TTC549 (cell line): ENCODE results near the gene TSNAX.
"Not testable (repeated sequence)": the region's sequence is repeated elsewhere in the genome, so short reads cannot be mapped to it uniquely, and the experiment has no call there.

Experiments used
- FAIRE-seq: peaks from 2 replicates; lab custom pipeline; 2012; peaks lifted over from hg19 to GRCh38; lab: Jason Lieb, UNC

Gene TSNAX

DNA sequence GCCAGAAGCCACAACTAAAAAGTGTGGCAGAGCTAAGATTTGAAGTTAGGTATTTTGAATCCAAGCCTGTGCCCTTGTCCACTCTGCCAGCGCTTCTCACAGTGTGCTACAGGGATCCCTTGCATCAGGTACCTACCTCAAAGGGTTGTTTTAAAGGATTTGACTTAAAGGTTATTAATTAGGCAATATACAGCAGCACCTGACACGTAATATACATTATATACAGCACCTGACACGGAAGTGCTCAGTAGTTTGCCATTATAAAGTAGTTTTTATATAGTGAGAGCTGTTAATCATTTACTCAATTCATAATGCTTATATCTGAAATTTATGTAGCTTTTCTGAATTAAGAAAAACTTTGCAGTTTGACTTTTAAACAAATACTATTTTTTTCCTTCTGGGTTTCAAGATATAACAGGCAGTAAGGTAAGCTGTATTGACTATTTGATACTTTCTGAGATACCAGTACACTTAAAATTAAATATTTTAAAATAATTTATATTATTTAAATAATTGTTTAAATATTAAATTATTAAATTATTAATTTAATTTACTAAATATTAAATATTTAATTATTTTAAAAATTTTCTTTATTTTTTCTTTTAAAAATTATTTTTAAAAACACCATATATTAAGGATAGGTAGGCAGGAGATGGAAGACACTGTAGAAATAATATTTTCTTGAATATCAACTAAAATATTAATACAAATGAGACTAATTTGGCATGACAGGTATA is 33.3 kb downstream of the TSNAX start:
- FAIRE-seq = peak; percentile 99

DNA sequence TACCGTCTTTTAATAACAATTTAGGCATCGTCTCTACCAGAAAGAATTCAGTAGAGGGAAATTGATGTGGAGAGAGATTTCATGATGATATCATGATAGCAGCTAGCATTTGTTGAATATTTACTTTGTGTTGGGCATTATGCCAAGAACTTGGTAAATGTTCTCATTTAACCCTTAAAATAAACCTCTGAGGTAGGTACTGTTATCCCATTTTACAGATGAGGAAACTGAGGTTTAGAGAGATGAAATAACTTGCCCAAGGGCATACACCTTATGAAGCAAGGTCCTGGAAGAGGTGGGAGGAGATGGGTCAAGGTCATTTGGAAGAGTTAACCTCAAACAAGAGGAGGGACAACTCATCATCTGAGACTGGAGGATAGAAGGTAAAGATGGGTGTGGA is 34.8 kb downstream of the TSNAX start:
- FAIRE-seq = no peak

DNA sequence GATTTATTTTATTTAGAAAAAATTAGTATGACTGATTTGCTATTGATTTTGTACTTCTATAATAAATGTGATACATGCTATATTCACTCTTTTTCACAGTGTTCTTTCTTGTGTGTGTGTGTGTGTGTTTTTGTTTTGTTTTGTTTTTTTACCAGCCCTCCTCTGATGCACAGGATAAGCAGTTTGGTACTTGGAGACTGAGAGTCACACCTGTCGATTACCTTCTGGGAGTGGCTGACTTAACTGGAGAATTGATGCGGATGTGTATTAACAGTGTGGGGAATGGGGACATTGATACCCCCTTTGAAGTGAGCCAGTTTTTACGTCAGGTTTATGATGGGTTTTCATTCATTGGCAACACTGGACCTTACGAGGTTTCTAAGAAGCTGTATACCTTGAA is 35.9 kb downstream of the TSNAX start:
- FAIRE-seq = no peak

DNA sequence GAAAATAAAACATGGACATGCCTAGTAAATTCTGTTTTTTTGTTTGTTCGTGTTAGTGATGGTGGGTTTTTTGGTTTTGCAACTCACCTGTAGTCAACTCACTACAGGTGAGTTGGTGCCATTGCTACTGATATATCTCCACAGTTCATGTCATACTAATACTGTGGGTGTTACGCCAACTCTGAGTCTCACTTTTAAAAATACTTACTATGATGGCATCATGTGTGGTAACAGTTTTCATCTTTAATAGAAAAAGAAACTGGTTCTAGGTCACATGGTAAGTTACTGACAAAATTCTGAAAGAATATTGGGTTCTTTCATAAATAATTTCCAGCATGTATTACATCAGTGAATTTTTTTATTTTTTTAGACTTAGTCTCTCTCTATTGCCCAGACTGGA is 38.0 kb downstream of the TSNAX start:
- FAIRE-seq = no peak

DNA sequence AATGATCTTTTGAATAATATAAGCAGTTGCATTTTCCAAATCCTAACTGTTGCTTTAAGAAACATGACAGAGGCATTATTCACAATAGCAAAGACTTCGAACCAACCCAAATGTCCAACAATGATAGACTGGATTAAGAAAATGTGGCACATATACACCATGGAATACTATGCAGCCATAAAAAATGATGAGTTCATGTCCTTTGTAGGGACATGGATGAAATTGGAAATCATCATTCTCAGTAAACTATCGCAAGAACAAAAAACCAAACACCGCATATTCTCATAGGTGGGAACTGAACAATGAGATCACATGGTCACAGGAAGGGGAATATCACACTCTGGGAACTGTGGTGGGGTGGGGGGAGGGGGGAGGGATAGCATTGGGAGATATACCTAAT is 41.8 kb downstream of the TSNAX start:
- FAIRE-seq = not testable (repeated sequence)

DNA sequence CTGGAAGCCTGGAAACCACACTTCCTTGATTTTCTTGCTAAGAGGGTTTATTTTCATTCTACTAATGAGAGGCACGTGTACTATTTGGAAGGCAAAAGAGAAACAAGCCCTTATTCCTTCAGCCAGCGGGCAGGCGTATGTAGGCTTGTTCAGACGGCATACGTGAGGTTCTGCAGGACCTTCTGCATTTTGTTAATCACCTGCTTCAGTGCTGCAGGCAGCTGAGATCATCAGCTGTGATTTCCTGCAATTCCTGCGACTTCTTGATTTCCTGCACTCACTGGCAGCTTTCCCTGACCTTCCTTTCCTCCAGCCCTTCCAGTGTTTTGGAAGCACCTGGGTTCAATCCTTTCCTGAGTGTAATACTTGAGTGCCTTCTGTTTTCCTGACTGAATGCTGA is 43.4 kb downstream of the TSNAX start:
- FAIRE-seq = no peak

DNA sequence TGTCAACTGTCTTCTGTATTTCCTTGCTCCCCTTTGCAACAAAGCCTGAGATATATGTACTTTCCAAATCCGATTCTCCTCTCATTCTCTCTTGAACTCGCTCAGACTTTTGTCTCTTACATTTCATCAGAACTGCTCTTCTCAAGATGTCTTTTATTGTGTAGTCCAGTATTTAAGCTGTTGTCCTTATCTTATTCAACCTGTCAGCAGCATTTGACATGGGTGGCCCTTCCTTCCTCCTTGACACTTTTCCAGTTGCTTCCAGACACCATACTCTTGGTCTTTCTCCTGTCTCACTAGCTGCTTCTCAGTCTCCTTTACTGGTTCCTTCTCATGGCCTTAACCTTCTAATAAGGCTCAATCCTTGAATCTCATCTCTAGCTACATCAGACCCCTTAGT is 47.0 kb downstream of the TSNAX start:
- FAIRE-seq = no peak

DNA sequence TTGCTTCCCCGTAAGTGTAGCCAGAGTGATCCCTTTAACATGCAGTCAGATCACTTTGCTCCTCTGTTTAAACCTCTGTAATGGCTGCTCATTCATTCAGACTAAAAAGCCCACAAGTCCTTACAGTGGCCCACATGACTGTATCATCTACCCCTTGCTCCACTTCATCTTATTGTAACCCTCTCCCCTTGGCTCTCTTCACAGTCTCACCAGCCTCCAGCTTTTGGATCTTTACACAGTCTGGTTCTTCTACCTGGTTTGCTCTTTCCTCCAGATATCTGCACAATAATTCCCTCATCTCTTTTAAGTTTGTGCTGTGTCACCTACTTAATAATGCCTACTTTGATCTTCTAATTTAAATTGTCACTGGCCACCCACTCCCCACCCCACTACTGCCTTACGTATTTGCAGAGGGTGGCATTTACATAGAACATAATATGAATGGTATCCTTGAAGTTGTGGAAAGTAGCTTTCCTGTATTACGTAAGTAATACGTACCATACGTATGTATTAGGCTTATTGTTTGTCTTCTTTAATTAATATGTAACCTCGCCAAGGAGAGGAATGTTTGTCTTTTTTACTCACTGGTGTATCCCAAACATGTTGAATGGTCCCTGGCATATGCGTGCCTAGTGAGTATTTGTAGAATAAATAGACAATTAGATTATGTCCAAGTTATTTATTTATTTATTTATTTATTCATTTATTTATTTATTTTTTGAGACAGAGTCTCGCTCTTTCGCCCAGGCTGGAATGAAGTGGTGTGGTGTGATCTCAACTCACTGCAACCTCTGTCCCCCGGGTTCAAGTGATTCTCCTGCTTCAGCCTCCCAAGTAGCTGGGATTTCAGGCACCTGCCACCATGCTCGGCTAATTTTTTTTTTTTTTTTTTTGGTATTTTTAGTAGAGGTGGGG is 48.6 kb downstream of the TSNAX start:
- no peak for FAIRE-seq

DNA sequence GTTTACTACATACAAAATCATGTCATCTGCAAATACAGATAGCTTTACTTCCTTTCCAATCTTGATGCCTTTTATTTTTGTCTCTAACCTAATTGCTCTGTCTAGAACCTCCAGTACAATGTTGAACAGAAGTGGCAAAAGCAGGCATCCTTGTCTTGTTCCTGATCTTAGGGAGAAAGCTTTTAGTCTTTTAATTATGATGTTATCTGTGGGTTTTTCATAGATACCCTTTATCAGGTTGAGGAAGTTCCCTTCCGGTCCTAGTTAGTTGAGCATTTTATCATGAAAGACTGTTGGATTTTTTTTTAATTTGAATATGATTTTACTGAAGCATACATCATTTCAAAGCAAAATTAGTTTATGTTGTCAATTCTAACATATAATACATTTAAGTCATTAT is 52.4 kb downstream of the TSNAX start:
- FAIRE-seq = no peak

DNA sequence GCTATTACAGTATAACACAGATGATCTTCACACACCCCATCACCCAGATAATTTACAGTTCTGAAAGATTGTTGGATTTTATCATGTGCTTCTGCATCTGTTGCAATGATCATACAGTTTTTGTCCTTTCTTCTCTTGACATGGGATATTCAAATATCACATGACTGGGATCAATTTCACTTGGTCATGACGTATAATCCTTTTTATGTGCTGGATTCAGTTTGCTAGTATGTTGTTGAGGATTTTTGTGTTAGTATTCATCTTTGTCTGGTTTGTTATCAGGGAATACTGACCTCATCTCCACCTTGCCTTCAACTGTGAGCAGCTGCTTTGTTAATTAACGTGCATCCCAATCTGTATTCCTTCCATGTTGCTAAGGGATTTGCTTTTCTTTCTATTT is 53.4 kb downstream of the TSNAX start:
- FAIRE-seq = no peak

DNA sequence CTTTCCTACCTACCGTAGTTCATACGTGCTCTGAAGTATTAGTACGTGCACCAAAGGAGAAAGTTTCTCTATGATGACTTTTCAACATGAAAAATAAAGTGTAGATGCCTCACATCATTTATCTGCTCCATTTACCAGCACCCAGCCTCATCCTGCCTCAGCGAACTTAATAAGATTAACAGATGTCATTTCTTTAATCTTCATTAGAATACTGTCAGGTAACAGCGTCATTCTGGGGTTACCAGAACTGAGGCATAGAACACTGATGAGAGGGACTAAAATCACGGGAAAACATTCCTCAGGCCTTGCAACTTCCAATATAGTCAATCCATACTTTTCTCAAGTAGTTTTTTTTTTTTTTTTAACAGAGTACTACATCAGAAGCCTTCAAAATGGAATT is 54.9 kb downstream of the TSNAX start:
- FAIRE-seq = no peak

DNA sequence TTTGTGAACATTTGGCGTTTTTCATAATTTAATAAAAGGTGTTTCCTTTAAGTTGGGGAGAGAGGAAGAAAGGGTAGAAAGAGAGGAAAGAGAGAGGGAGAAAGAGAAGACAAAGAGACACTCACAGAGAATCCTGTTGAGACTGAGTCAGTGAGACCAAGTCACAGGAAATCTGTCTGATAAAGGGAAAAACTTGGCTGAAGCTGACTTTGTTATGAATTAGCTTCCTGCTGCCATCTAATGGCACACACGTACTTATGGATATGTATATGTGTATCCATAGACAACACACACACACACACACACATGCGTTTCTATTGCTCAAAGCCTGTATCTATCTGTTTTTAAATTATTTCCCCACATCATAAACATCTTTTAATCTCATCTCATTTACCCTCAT is 55.6 kb downstream of the TSNAX start:
- FAIRE-seq = peak; percentile 73

DNA sequence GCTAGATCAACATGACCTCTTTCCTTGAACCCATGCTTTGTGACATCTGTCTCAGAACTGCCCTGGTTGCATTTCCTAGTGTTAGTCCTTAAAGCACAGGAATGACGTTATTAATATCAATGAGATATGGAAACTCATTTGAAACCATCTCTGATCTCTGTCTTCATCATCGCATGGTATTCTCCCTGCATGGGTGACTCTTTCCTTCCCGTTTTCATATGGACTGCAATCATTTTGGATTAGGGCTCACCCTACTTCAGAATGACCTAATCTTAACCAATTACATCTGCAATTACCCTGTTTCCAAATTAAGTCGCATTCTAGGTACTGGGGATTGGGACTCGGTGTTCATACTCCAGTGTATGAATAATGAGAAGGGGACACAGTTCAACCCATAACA is 56.5 kb downstream of the TSNAX start:
- FAIRE-seq = no peak

DNA sequence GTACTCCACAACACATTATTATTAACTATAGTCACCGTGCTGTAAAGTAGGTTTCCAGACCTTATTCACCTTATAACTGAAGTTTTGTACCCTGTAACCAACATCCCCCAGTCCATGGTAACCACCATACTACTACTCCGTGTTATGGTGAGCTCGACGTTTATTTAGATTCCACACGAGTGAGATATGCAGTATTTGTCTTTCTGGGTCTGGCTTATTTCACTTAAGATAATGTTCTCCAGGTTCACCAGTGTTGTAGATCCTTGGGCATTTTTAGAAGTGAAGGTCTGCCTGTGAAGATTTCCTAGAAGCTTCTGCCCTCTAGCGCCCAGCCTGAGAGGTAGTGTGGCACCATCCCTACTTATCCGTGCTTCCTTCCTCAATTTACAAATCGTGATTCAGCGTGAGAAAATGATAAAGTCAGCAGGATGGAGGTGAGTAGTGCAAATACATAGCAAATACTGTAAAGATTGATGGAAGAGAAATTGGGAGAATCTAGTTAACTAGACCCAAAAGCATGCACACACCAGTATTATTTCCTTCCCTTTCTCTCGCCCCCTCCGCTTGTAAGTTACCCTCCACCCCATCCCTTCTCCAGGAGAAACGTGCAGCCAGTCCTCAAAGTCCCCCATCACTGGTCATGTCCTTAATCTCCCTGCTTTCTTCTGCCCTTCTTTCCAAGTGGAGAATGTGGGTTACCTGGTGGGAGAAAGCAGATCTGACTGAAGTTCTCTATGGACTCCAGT is 62.2 kb downstream of the TSNAX start:
- peak; percentile 91 for FAIRE-seq

DNA sequence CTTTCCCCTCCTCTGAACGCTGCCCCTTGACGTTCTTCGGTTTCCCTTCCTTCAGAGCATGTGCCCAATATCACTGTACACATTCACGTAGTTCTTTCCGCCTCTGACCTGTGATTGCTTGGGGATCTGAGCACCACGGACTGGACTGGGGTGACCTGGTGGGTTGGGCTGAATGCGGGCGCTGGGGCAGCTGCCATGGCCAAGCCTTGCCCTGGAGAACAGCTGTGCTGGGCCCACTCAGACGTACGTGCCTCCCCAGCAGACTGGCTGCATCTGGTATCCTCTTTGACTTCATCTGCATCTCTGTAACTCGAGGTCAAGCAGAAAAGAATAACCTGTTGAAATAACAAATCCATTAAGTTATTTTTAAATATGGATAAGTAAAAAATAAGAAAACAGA is 63.0 kb downstream of the TSNAX start:
- FAIRE-seq = no peak

DNA sequence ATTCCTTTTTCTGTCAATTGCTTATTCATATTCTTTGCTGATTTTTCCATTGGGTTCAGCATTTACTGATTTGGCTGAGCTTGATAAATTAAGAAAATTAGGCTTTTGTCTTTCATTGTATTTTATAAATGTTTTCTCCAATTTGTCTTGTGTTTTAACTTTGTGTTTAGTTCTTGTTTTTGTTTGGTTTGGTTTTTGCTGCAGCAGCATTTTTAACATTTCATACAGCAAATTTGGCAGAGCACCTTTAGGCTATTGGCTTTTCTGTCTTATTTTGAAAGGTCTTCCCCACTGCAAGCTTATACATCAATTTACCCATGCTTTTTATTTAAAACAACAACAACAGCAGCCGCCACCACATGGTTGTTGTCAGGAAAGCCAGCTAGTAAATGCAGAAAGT is 64.3 kb downstream of the TSNAX start:
- FAIRE-seq = no peak

DNA sequence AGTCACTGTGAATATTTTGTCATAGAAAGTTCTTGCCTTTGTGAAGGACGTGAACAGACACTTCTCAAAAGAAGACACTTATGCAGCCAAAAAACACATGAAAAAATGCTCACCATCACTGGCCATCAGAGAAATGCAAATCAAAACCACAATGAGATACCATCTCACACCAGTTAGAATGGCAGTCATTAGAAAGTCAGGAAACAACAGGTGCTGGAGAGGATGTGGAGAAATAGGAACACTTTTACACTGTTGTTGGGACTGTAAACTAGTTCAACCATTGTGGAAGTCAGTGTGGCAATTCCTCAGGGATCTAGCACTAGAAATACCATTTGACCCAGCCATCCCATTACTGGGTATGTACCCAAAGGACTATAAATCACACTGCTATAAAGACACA is 64.8 kb downstream of the TSNAX start:
- FAIRE-seq = not testable (repeated sequence)

DNA sequence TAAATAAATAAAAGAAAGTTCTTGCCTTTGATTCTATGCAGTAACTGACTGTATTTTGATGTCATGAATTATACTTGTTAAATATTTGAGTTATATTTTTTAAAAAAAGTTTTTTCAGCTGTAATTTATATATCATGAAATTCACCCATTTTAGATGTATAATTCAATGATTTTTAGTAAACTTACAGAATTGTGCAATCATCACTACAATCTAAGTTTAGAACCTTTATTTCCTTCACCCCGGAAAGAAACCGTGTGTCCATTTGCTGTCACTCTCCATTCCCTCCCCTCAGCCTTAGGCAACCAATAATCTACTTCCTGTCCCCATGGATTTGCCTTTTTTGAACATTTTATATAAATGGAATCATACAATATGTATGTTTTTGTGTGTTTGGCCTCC is 65.7 kb downstream of the TSNAX start:
- FAIRE-seq = no peak

DNA sequence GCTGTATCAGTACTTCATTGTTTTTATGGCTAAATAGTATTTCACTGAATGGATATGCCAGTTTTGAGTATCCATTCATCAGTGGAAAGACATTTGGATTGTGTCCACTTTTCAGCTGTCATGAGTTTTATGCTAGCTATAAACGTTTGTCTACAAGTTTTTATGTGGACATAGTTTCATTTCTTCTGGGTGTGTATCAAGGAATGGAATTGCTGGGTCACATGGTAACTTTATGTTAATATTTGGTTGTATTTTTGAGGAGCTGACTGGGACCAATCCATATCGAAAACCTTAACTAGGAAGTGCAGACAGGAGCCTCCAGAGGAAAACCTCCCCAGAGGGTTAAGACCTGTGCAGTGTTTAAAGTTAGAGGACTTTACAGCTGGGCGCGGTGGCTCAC is 66.3 kb downstream of the TSNAX start:
- no peak for FAIRE-seq

DNA sequence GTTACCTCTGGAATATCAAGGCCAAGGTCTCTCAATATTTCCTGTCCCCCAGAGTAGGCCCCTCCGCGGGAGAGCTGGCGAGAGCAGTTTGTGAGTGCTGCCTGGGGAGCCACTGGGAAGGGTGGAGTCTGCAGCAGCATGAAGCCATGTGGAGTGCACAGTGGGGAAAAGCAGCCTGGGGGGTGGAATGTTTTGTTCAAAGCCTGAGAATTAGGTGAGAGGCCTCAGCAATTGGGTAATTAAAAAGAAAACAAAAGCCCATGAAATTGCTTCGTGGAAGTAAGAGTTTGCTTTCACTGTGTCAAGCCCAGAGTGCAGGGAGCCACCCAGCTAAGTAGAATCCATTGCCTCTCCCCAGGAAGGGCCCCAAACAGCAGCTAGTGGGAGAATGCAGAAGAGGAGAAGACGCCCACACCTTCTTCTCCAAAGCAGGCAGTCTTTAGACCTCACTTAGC is 67.9 kb downstream of the TSNAX start:
- FAIRE-seq = no peak

DNA sequence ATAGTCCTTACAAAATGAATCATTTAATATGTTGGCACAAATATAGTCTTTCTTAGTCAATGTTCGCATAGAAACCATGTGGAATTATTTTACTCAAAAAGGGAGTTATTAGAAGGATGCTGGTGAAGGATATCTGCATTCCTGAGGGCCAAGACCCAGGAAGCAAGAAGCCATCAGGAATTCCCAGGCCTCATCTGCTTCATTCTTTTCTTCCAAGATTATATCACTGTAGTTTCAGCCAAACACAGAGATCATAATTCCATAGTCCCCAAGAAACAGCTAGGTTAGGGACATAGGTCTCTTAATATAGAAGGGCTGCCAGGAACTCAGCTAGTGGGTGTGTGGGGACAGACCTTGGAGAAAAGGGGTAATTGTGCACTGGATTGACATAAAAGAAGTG is 69.5 kb downstream of the TSNAX start:
- no peak for FAIRE-seq

DNA sequence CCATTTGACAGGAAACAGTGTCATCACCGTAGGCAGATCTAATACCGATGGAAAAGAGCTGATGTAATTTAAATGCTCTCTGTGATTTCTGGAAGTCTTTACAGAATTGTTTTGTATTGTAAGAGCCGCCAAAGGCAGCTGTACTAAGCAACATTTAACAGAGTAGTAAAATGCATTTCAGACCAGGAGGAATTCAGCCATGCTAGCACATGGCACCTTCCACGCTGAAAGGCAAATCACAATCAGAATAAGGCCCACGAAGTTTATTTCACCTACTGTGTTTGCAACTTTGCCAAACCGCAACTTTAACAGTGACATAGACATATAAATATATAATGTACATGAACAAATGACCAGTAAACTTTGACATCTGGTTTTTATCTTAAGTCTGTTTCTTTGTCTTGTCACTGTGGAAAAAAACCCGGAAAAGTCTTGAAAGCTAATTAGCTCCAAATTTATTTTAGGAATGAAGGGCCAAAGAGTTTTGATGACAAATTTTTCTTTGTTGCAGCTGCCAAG is 72.0 kb downstream of the TSNAX start:
- no peak for FAIRE-seq
